HEK293 (cell line): ENCODE measurements around the gene ITGB8.

Source experiments
- CTCF ChIA-PET: fragments of 350-600 bp; formaldehyde crosslinking; extraction: SDS; loops from one replicate; lab custom pipeline; 2021; ENCODE audit warnings: antibody characterized with exemption; lab: Yijun Ruan, JAX
- POLR2A ChIA-PET: fragments of 300-600 bp; formaldehyde crosslinking; extraction: SDS; loops from one replicate; lab custom pipeline; 2020; ENCODE audit warnings: antibody characterized with exemption, inconsistent platforms; lab: Yijun Ruan, JAX
- H3K27ac ChIP-seq: fragments of 200-500 bp; sonication (Bioruptor generic); 2 replicates; pipeline ENCODE4 v1.5.1; 2014; ENCODE audit warnings: low read depth, low read length, control low read depth, inconsistent platforms; ENCODE audit errors: extremely low read depth
- H3K36me3 ChIP-seq, 2 experiments: fragments of 200-500 bp in 1 of 2; sonication (Bioruptor generic) in 1 of 2; 1 replicate in 1 of 2; 2 replicates in 1 of 2; pipeline ENCODE4 v1.5.1; 2014 to 2017; ENCODE audit warnings: inconsistent platforms in 2 of 2, low read length in 2 of 2; ENCODE audit not compliant: control insufficient read depth in 2 of 2, insufficient read depth in 1 of 2
- H3K4me1 ChIP-seq: fragments of 200-500 bp; sonication (Bioruptor generic); 2 replicates; pipeline ENCODE4 v1.5.1; 2014; ENCODE audit warnings: mild to moderate bottlenecking, low read length, inconsistent platforms; ENCODE audit not compliant: control insufficient read depth, insufficient read depth
- H3K4me3 ChIP-seq: 2 replicates; pipeline ENCODE4 v1.5.1; 2011; ENCODE audit warnings: low read depth, mild to moderate bottlenecking, control low read depth, low read length, moderate library complexity
- H3K9me3 ChIP-seq: fragments of 200-500 bp; sonication (Bioruptor generic); 2 replicates; pipeline ENCODE4 v1.5.1; 2014; ENCODE audit warnings: low read depth, low read length, inconsistent platforms; ENCODE audit not compliant: control insufficient read depth, insufficient read depth
- GLI2 ChIP-seq: fragments of 450-650 bp; formaldehyde crosslinking; IDR thresholded peaks from 2 replicates; pipeline ENCODE4; 2017; ENCODE audit warnings: missing biosample characterization, missing genetic modification characterization, low read depth, borderline replicate concordance
- PRDM4 ChIP-seq: fragments of 450-650 bp; formaldehyde crosslinking; IDR thresholded peaks from 2 replicates; pipeline ENCODE4 v1.5.1; 2017; ENCODE audit warnings: missing biosample characterization, missing genetic modification characterization
- SP2 ChIP-seq: fragments of 450-650 bp; formaldehyde crosslinking; IDR thresholded peaks from 2 replicates; pipeline ENCODE4 v1.5.1; 2016; ENCODE audit warnings: missing biosample characterization, missing genetic modification characterization
- ZFHX2 ChIP-seq: fragments of 450-650 bp; formaldehyde crosslinking; conservative IDR thresholded peaks from 2 replicates; pipeline ENCODE4 v1.5.1; 2016; ENCODE audit warnings: missing biosample characterization, missing genetic modification characterization
- ZNF138 ChIP-seq: fragments of 450-650 bp; formaldehyde crosslinking; IDR thresholded peaks from 2 replicates; pipeline ENCODE4 v1.5.1; 2016; ENCODE audit warnings: missing biosample characterization, missing genetic modification characterization, borderline replicate concordance
- ZNF174 ChIP-seq: fragments of 450-650 bp; formaldehyde crosslinking; IDR thresholded peaks from 2 replicates; pipeline ENCODE4 v1.5.0; 2017; ENCODE audit warnings: missing biosample characterization, mild to moderate bottlenecking, missing genetic modification characterization
- ZNF23 ChIP-seq: fragments of 450-650 bp; formaldehyde crosslinking; IDR thresholded peaks from 2 replicates; pipeline ENCODE4 v1.5.1; 2016; ENCODE audit warnings: missing biosample characterization, missing genetic modification characterization, borderline replicate concordance
- ZNF26 ChIP-seq: fragments of 450-650 bp; formaldehyde crosslinking; IDR thresholded peaks from 2 replicates; pipeline ENCODE4 v1.5.1; 2016; ENCODE audit warnings: missing biosample characterization, missing genetic modification characterization
- ZNF335 ChIP-seq: fragments of 450-650 bp; formaldehyde crosslinking; conservative IDR thresholded peaks from 2 replicates; pipeline ENCODE4 v1.5.1; 2016; ENCODE audit warnings: missing biosample characterization, missing genetic modification characterization
- ZNF426 ChIP-seq: fragments of 450-650 bp; formaldehyde crosslinking; IDR thresholded peaks from 2 replicates; pipeline ENCODE4 v1.5.1; 2017; ENCODE audit warnings: missing biosample characterization, missing genetic modification characterization, mild to moderate bottlenecking, inconsistent platforms, moderate library complexity
- ZNF529 ChIP-seq: fragments of 450-650 bp; formaldehyde crosslinking; IDR thresholded peaks from 2 replicates; pipeline ENCODE4 v1.5.1; 2017; ENCODE audit warnings: missing genetic modification characterization, missing biosample characterization; ENCODE audit not compliant: insufficient replicate concordance
- ZNF544 ChIP-seq: fragments of 450-650 bp; formaldehyde crosslinking; IDR thresholded peaks from 2 replicates; pipeline ENCODE4 v1.5.0; 2017; ENCODE audit warnings: missing biosample characterization, missing genetic modification characterization
- ZNF561 ChIP-seq: fragments of 450-650 bp; IDR thresholded peaks from 2 replicates; pipeline ENCODE4 v1.5.1; 2018; ENCODE audit warnings: missing biosample characterization, missing genetic modification characterization, borderline replicate concordance
- ZNF645 ChIP-seq: fragments of 450-650 bp; formaldehyde crosslinking; IDR thresholded peaks from 2 replicates; pipeline ENCODE4; 2016; ENCODE audit warnings: missing biosample characterization, missing genetic modification characterization
- ZNF704 ChIP-seq: fragments of 450-650 bp; formaldehyde crosslinking; IDR thresholded peaks from 2 replicates; pipeline ENCODE4 v1.5.1; 2016; ENCODE audit warnings: missing biosample characterization, missing genetic modification characterization
- ZNF768 ChIP-seq: fragments of 450-650 bp; formaldehyde crosslinking; IDR thresholded peaks from 2 replicates; pipeline ENCODE4 v1.5.1; 2018; ENCODE audit warnings: missing biosample characterization, mild to moderate bottlenecking, missing genetic modification characterization
- ZNF837 ChIP-seq: fragments of 450-650 bp; formaldehyde crosslinking; IDR thresholded peaks from 2 replicates; pipeline ENCODE4 v1.5.1; 2016; ENCODE audit warnings: missing biosample characterization, missing genetic modification characterization
- ZSCAN16 ChIP-seq: fragments of 450-650 bp; formaldehyde crosslinking; IDR thresholded peaks from 2 replicates; pipeline ENCODE4 v1.5.1; 2016; ENCODE audit warnings: missing biosample characterization, missing genetic modification characterization
- TF ChIP-seq, protein P1 (sequence below): fragments of 450-650 bp; formaldehyde crosslinking; IDR thresholded peaks from 2 replicates; pipeline ENCODE4 v1.5.1; 2016; ENCODE audit warnings: missing biosample characterization, missing genetic modification characterization

ITGB8 gene

DNA sequence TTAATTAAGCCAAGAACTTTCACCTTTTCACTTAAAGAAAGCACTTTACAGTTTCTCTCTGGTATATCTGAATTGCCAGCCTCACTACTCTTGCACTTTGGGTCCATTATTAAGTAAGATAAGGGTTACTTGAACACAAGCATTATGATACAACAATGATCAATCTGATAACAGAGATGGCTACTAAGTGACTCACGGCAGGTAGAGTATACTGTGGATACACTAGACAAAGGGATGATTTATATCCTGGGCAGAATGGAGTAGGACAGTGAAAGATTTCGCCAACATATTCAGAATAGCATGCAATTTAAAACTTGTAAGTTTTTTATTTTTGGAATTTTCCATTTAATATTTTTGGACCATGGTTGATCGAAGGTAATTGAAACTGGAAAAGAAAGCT lies 34.3 kb upstream of the ITGB8 start (continued):
- TF ChIP-seq, protein P1, sequence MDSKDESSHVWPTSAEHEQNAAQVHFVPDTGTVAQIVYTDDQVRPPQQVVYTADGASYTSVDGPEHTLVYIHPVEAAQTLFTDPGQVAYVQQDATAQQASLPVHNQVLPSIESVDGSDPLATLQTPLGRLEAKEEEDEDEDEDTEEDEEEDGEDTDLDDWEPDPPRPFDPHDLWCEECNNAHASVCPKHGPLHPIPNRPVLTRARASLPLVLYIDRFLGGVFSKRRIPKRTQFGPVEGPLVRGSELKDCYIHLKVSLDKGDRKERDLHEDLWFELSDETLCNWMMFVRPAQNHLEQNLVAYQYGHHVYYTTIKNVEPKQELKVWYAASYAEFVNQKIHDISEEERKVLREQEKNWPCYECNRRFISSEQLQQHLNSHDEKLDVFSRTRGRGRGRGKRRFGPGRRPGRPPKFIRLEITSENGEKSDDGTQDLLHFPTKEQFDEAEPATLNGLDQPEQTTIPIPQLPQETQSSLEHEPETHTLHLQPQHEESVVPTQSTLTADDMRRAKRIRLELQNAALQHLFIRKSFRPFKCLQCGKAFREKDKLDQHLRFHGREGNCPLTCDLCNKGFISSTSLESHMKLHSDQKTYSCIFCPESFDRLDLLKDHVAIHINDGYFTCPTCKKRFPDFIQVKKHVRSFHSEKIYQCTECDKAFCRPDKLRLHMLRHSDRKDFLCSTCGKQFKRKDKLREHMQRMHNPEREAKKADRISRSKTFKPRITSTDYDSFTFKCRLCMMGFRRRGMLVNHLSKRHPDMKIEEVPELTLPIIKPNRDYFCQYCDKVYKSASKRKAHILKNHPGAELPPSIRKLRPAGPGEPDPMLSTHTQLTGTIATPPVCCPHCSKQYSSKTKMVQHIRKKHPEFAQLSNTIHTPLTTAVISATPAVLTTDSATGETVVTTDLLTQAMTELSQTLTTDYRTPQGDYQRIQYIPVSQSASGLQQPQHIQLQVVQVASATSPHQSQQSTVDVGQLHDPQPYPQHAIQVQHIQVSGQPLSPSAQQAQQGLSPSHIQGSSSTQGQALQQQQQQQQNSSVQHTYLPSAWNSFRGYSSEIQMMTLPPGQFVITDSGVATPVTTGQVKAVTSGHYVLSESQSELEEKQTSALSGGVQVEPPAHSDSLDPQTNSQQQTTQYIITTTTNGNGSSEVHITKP: no peak
- TF ChIP-seq ZNF335 (tag by site-specific recombination) (no peak), ZNF704 (tag by site-specific recombination) (no peak)

GRCh38 chr7:20296901-20297300 lies 33.8 kb upstream of the ITGB8 start:
- CTCF ChIA-PET: no interaction called here
- Histone ChIP-seq H3K9me3 (no peaks in the 10 kb centered on the region), H3K27ac (no peak overlapping the region), H3K36me3 (no peaks in the 10 kb centered on the region), H3K4me1 (no peaks in the 10 kb centered on the region), H3K4me3 (no peak overlapping the region)
- POLR2A ChIA-PET: no interaction called here
- no peak for TF ChIP-seq SP2 (tag by site-specific recombination)
- no peak for TF ChIP-seq ZFHX2 (tag by site-specific recombination)
- no peak for TF ChIP-seq GLI2 (tag by site-specific recombination)
- TF ChIP-seq ZSCAN16 (tag by site-specific recombination): no peak
- no peak for TF ChIP-seq ZNF544 (tag by site-specific recombination)
- no peak for TF ChIP-seq ZNF138 (tag by site-specific recombination)

GRCh38 chr7:20298486-20298901 lies 32.2 kb upstream of the ITGB8 start:
- no peak for TF ChIP-seq ZNF561 (tag by site-specific recombination)
- TF ChIP-seq ZNF26 (tag by site-specific recombination): no peak
- TF ChIP-seq ZNF426 (tag by site-specific recombination): no peak
- TF ChIP-seq ZNF837 (tag by site-specific recombination): no peak
- TF ChIP-seq ZNF645 (tag by site-specific recombination): no peak
- no peak for TF ChIP-seq ZNF529
- TF ChIP-seq ZNF174: no peak
- no peak for TF ChIP-seq ZNF23 (tag by site-specific recombination)
- no peak for TF ChIP-seq ZNF768 (tag by site-specific recombination)
- TF ChIP-seq PRDM4: no peak
- POLR2A ChIA-PET: no interaction called here
- Histone ChIP-seq H3K4me3 (no peak overlapping the region), H3K9me3 (no peaks in the 10 kb centered on the region), H3K36me3 (no peaks in the 10 kb centered on the region), H3K4me1 (no peaks in the 10 kb centered on the region), H3K27ac (no peak overlapping the region)
- CTCF ChIA-PET: no interaction called here
